K562 (cell line): Measurements from ENCODE around the gene MPI. TPM values are rescaled to one million over a fixed set of nuclear protein-coding genes. Genes with fewer than 3 reads are reported as not detected.

ENCODE experiments used
- ATF6 ChIP-seq: sonication (generic); formaldehyde crosslinking; IDR thresholded peaks from 2 replicates; pipeline ENCODE4 v1.4.0; 2020; ENCODE audit warnings: mild to moderate bottlenecking, missing genetic modification reagents
- CHCHD3 ChIP-seq: fragments of 250-450 bp; sonication (Bioruptor Pico); IDR thresholded peaks from 2 replicates; pipeline ENCODE4 v2.1.2; 2022; ENCODE audit warnings: mild to moderate bottlenecking
- GABPA ChIP-seq: fragments of 200-800 bp; sonication (Bioruptor generic); conservative IDR thresholded peaks from 2 replicates; pipeline ENCODE4 v1.6.1; 2016; ENCODE audit warnings: low read depth, missing genetic modification characterization, missing compliant biosample characterization
- KLF10 ChIP-seq: fragments of 250-450 bp; sonication (Bioruptor Pico); IDR thresholded peaks from 2 replicates; pipeline ENCODE4 v1.6.1; 2021; ENCODE audit warnings: matching md5 sums
- LARP7 ChIP-seq: fragments of 450-650 bp; IDR thresholded peaks from 2 replicates; pipeline ENCODE4 v1.6.1; 2016
- RBM15 ChIP-seq: fragments of 200-400 bp; formaldehyde crosslinking; IDR thresholded peaks from 2 replicates; pipeline ENCODE4 v1.6.1; 2018; ENCODE audit warnings: mild to moderate bottlenecking, low read length, moderate library complexity; ENCODE audit not compliant: insufficient read depth
- SMAD1 ChIP-seq: fragments of 150-350 bp; IDR thresholded peaks from 2 replicates; pipeline ENCODE4 v1.6.1; 2014; ENCODE audit warnings: low read length, low read depth; ENCODE audit not compliant: partially characterized antibody
- TCF3 ChIP-seq: sonication (generic); formaldehyde crosslinking; IDR thresholded peaks from 2 replicates; pipeline ENCODE4 v1.4.0; 2020; ENCODE audit warnings: mild to moderate bottlenecking, missing genetic modification reagents
- ZNF224 ChIP-seq: sonication (generic); formaldehyde crosslinking; IDR thresholded peaks from 2 replicates; pipeline ENCODE4 v1.8.0; 2022; ENCODE audit warnings: mild to moderate bottlenecking, missing genetic modification reagents
- ZNF347 ChIP-seq: fragments of 450-650 bp; formaldehyde crosslinking; IDR thresholded peaks from 2 replicates; pipeline ENCODE4 v1.4.0; 2020; ENCODE audit warnings: low read depth, mild to moderate bottlenecking, moderate library complexity
- ZNF41 ChIP-seq: fragments of 250-450 bp; sonication (Bioruptor Pico); conservative IDR thresholded peaks from 2 replicates; pipeline ENCODE4 v1.4.0; 2020; ENCODE audit warnings: mild to moderate bottlenecking
- ZNF431 ChIP-seq: sonication (generic); formaldehyde crosslinking; IDR thresholded peaks from 2 replicates; pipeline ENCODE4 v1.8.0; 2022; ENCODE audit warnings: mild to moderate bottlenecking, missing genetic modification reagents
- ZNF668 ChIP-seq: fragments of 250-450 bp; sonication (Bioruptor Pico); IDR thresholded peaks from 2 replicates; pipeline ENCODE4 v1.8.0; 2022; ENCODE audit warnings: mild to moderate bottlenecking, inconsistent platforms
- ZNF717 ChIP-seq: fragments of 250-450 bp; sonication (Bioruptor Pico); IDR thresholded peaks from 2 replicates; pipeline ENCODE4 v1.5.0; 2021
- polyA plus RNA-seq, 8 experiments: library from polyadenylated mRNA; depleted of rRNA in 4 of 8; stranded (reverse) in 5 of 8; unstranded in 3 of 8; fragments of >200 nt; fragmentation: Nextera tagmentation in 2 of 8; fragmentation: Illumina TruSeq in 1 of 8; extraction: Ambion mirVana in 2 of 8; extraction: Trizol in 1 of 8; gene quantifications; 2 replicates each; pipeline versions ENCODE4 v1.2.1 to v1.2.3, GENCODE V29; 2011 to 2014; ENCODE audit warnings: inconsistent platforms in 1 of 8, missing spikeins in 1 of 8
- total RNA-seq, 7 experiments: library from RNA; depleted of rRNA in 6 of 7; stranded (reverse); fragments of >200 nt in 6 of 7; fragmentation: Illumina TruSeq in 2 of 7; extraction: Trizol in 2 of 7; gene quantifications; 2 replicates each; pipeline versions ENCODE4 v1.2.1 to v1.2.3, GENCODE V29; 2011 to 2021; ENCODE audit warnings: low replicate concordance in 1 of 7
- TF ChIP-seq, protein P1 (sequence below): fragments of 250-450 bp; sonication (Bioruptor Pico); IDR thresholded peaks from 2 replicates; pipeline ENCODE4 v1.5.0; 2021
- TF ChIP-seq, protein P2 (sequence below): sonication (generic); formaldehyde crosslinking; IDR thresholded peaks from 2 replicates; pipeline ENCODE4 v1.8.1; 2023; ENCODE audit warnings: mild to moderate bottlenecking, missing genetic modification reagents, moderate library complexity
- TF ChIP-seq, protein P3 (sequence below): fragments of 450-650 bp; IDR thresholded peaks from 2 replicates; pipeline ENCODE4 v1.6.1; 2016; ENCODE audit warnings: antibody characterized with exemption
- TF ChIP-seq, protein P4 (sequence below), 2 experiments: fragments of 450-650 bp in 1 of 2; sonication (generic) in 1 of 2; formaldehyde crosslinking in 1 of 2; IDR thresholded peaks in 1 of 2; conservative IDR thresholded peaks in 1 of 2; 2 replicates each; pipeline versions ENCODE4 v1.6.1 to v1.8.1; 2016 to 2023; ENCODE audit warnings: mild to moderate bottlenecking in 2 of 2, moderate library complexity in 2 of 2, inconsistent platforms in 1 of 2, missing genetic modification reagents in 1 of 2
- TF ChIP-seq, protein P5 (sequence below): fragments of 250-450 bp; sonication (Bioruptor Pico); IDR thresholded peaks from 2 replicates; pipeline ENCODE4 v1.6.1; 2021; ENCODE audit warnings: mild to moderate bottlenecking

Gene MPI
- total and polyA plus RNA-seq, 9 of the 15 experiments (the other 6 are each of a cell fraction or from before 2014, with no cell fraction given) = 30.7 to 105 (median 40.5) TPM

DNA sequence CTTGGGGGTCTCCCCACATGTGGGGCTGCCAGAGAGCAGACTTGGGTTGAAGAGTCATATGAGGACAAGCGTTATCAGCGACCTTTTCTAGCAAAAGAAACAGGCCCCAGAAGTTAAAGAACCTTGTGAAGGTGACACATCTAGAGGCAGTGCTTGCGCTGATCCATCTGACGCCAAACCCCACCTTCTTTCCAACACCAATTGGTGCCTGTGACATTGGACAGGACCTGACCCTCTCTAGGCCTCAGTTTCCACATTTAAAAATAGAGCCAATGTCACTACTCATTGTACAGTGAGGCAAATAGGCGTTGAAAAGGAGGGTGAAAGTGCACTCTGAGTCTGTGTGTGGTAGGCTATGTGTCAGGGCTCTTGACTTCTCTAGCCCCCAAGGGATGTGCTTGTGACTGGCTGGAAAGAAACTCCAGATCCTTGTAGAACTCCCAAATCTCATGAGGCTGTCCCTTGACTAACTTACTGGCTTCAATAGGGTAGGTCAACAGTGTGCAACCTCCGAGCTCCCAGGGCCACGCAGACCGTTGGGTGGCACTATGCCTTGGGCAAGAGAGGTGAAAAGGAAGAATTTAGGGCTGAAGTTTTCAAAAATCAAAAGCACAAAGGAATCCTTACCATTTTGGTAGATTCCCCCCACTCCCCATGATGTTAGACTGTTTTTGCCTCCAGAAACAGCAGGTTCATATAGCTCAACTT, 17.5 kb downstream of the MPI start (continued):
- TF ChIP-seq, protein P1, sequence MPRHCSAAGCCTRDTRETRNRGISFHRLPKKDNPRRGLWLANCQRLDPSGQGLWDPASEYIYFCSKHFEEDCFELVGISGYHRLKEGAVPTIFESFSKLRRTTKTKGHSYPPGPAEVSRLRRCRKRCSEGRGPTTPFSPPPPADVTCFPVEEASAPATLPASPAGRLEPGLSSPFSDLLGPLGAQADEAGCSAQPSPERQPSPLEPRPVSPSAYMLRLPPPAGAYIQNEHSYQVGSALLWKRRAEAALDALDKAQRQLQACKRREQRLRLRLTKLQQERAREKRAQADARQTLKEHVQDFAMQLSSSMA (CRISPR knock-in tag) = no peak
- TF ChIP-seq, protein P2, sequence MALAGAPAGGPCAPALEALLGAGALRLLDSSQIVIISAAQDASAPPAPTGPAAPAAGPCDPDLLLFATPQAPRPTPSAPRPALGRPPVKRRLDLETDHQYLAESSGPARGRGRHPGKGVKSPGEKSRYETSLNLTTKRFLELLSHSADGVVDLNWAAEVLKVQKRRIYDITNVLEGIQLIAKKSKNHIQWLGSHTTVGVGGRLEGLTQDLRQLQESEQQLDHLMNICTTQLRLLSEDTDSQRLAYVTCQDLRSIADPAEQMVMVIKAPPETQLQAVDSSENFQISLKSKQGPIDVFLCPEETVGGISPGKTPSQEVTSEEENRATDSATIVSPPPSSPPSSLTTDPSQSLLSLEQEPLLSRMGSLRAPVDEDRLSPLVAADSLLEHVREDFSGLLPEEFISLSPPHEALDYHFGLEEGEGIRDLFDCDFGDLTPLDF (CRISPR knock-in tag) = no peak
- TF ChIP-seq TCF3 (CRISPR knock-in tag) (no peak), LARP7 (no peak), CHCHD3 (CRISPR knock-in tag) (no peak), RBM15 (no peak), ZNF224 (no peak), GABPA (tag) (0 out of 2 replicates have a peak, but pooled peaks have one; percentile 5), ZNF347 (no peak), ZNF717 (CRISPR knock-in tag) (no peak), ZNF668 (CRISPR knock-in tag) (no peak), ATF6 (CRISPR knock-in tag) (no peak), ZNF41 (no peak), KLF10 (no peak), ZNF431 (CRISPR knock-in tag) (no peak), SMAD1 (no peak)
- TF ChIP-seq, protein P3, sequence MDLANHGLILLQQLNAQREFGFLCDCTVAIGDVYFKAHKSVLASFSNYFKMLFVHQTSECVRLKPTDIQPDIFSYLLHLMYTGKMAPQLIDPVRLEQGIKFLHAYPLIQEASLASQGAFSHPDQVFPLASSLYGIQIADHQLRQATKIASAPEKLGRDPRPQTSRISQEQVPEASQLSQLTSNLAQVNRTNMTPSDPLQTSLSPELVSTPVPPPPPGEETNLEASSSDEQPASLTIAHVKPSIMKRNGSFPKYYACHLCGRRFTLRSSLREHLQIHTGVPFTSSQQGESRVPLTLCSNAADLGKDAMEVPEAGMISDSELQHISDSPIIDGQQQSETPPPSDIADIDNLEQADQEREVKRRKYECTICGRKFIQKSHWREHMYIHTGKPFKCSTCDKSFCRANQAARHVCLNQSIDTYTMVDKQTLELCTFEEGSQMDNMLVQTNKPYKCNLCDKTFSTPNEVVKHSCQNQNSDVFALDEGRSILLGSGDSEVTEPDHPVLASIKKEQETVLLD = no peak
- TF ChIP-seq, protein P4, sequence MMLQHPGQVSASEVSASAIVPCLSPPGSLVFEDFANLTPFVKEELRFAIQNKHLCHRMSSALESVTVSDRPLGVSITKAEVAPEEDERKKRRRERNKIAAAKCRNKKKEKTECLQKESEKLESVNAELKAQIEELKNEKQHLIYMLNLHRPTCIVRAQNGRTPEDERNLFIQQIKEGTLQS (IDR thresholded peaks at IDR 0.05) = no peak
- TF ChIP-seq, protein P4 (CRISPR knock-in tag; conservative IDR thresholded peaks at IDR 0.05) = no peak
- TF ChIP-seq, protein P5, sequence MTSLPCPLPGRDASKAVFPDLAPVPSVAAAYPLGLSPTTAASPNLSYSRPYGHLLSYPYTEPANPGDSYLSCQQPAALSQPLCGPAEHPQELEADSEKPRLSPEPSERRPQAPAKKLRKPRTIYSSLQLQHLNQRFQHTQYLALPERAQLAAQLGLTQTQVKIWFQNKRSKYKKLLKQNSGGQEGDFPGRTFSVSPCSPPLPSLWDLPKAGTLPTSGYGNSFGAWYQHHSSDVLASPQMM (CRISPR knock-in tag) = no peak
